ENCODE results near the gene PHLDB1. TPM values are rescaled to one million over a fixed set of nuclear protein-coding genes. Genes with fewer than 3 reads are reported as not detected.

PHLDB1 gene
- 7.3 to 11.2 TPM (median 8.5 TPM) in 5 replicates for total RNA-seq (2022; extraction: Qiagen RNA extraction)

GRCh38 chr11:118607401-118608359, at the start of gene PHLDB1:
TSS of gene PHLDB1 (plus strand) at chr11:118607615. CDS start at chr11:118613837, 6,222 bp downstream.

GRCh38 chr11:118572061-118572980, 35.1 kb upstream of the PHLDB1 start, which contains the start of gene ARCN1:
TSS of gene ARCN1 (plus strand) at chr11:118572409. CDS start at chr11:118572548, 139 bp downstream.

GRCh38 chr11:118679483-118679882, 72.1 kb downstream of the PHLDB1 start, which contains the start of gene TREH:
TSS of gene TREH (minus strand) at chr11:118679650. CDS start at chr11:118679627, 23 bp downstream.

Other genes starting within 250 kb of the PHLDB1 start
- gene UBE4A, start 248.0 kb upstream of the PHLDB1 start, total RNA-seq (2022; extraction: Qiagen RNA extraction), result 8.5 to 12.5 TPM (median 9.1 TPM) in 5 replicates
- 119 to 208 TPM (median 188 TPM) in 5 replicates for gene ATP5MG, start 206.0 kb upstream of the PHLDB1 start, total RNA-seq (2022; extraction: Qiagen RNA extraction)
- 9.3 to 19.5 TPM (median 12.7 TPM) in 5 replicates for gene KMT2A, start 171.1 kb upstream of the PHLDB1 start, total RNA-seq (2022; extraction: Qiagen RNA extraction)
- not detected in 5 replicates for gene TTC36, start 80.1 kb upstream of the PHLDB1 start, total RNA-seq (2022; extraction: Qiagen RNA extraction)
- 0.26 to 0.68 TPM (median 0.40 TPM) in 5 replicates for gene TMEM25, start 76.4 kb upstream of the PHLDB1 start, total RNA-seq (2022; extraction: Qiagen RNA extraction)
- 14.7 to 19.0 TPM (median 16.6 TPM) in 5 replicates for gene IFT46, start 41.7 kb upstream of the PHLDB1 start, total RNA-seq (2022; extraction: Qiagen RNA extraction)
- 82.7 to 107 TPM (median 89.9 TPM) in 5 replicates for gene ARCN1, start 35.2 kb upstream of the PHLDB1 start, total RNA-seq (2022; extraction: Qiagen RNA extraction)
- 0.02 TPM in 1 of 5 replicates, not detected in the others for gene TREH, start 72.0 kb downstream of the PHLDB1 start, total RNA-seq (2022; extraction: Qiagen RNA extraction)
- gene DDX6, start 183.5 kb downstream of the PHLDB1 start, total RNA-seq (2022; extraction: Qiagen RNA extraction), result 21.7 to 38.8 TPM (median 22.8 TPM) in 5 replicates